ENCODE measurements around the gene IFI27L1.

The IFI27L1 gene

DNA sequence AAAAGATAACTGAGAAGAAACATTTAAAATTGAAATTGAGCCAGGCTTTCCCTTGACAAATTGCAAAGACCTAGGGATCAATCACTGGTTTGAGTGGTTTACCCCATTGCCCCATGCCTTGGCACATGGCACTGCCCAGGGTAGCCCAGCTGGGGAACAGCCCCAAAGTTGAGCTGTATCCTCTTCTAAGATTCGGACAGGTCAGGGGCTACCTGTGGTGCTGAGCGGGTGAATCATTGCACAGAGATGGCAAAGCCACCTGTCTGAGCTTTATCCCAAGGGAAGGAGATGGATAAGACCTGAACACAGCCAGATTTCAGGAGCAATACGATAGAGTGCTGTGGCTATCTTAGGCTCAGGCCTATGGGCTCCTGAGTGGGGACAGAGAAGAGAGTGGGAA, 41.3 kb downstream of the IFI27L1 start:
- TF ChIP-seq, protein P1, sequence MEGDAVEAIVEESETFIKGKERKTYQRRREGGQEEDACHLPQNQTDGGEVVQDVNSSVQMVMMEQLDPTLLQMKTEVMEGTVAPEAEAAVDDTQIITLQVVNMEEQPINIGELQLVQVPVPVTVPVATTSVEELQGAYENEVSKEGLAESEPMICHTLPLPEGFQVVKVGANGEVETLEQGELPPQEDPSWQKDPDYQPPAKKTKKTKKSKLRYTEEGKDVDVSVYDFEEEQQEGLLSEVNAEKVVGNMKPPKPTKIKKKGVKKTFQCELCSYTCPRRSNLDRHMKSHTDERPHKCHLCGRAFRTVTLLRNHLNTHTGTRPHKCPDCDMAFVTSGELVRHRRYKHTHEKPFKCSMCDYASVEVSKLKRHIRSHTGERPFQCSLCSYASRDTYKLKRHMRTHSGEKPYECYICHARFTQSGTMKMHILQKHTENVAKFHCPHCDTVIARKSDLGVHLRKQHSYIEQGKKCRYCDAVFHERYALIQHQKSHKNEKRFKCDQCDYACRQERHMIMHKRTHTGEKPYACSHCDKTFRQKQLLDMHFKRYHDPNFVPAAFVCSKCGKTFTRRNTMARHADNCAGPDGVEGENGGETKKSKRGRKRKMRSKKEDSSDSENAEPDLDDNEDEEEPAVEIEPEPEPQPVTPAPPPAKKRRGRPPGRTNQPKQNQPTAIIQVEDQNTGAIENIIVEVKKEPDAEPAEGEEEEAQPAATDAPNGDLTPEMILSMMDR (IDR thresholded peaks at IDR 0.05; ENCODE audit: low read depth, low read length): no peak
- no peak overlapping the region for H3K4me3 ChIP-seq (ENCODE audit: low read depth, low read length)
- in situ Hi-C loops (cut with HindIII; ENCODE audit: low sequenced_read_pairs): no loop called here
- DNase-seq (ENCODE audit: low read depth, low spot score): no peak

DNA sequence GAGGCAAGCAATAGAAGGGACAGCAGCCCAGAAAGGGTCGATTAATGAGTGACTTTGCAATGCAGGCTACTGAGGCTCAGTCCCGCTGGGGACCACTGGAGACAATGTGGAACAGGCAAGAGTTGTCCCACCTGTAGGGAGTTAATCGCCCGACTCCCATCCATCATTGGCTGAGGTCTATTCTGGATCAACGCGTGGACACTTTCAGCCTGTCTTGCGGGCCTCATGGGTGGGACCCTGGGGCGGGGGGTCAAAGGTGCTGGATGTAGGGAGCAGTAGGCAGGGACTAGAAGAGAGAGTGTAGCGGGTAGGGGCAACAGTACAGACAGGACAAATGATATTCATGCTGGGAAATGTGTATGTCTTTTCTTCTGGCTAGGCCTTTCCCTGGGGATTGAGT, 42.2 kb downstream of the IFI27L1 start:
- DNase-seq (ENCODE audit: low read depth, low spot score): no peak
- TF ChIP-seq, protein P1 (IDR thresholded peaks at IDR 0.05; ENCODE audit: low read depth, low read length): no peak
- no peak overlapping the region for H3K4me3 ChIP-seq (ENCODE audit: low read depth, low read length)
- in situ Hi-C loops (cut with HindIII; ENCODE audit: low sequenced_read_pairs): no loop called here

DNA sequence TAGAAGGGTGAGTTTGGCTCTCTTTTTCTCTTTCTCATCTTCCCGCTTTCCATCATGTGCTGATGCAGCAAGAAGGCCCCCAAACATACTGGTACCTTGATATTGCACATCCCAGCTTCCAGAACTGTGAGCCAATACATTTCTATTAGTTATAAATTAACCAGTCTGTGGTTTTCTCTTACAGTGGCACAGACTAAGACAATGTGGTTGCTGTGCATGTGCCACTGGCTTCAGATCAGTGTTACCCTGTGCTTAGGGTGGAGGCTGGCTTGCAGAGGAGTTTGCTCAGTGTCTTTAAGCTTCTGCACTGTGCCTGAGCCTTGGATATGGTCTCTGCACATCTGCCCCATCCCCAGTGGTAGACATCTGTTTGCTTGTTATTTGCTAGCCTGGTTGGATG, 42.8 kb downstream of the IFI27L1 start:
- in situ Hi-C loops (cut with HindIII; ENCODE audit: low sequenced_read_pairs): no loop called here
- DNase-seq (ENCODE audit: low read depth, low spot score): no peak

DNA sequence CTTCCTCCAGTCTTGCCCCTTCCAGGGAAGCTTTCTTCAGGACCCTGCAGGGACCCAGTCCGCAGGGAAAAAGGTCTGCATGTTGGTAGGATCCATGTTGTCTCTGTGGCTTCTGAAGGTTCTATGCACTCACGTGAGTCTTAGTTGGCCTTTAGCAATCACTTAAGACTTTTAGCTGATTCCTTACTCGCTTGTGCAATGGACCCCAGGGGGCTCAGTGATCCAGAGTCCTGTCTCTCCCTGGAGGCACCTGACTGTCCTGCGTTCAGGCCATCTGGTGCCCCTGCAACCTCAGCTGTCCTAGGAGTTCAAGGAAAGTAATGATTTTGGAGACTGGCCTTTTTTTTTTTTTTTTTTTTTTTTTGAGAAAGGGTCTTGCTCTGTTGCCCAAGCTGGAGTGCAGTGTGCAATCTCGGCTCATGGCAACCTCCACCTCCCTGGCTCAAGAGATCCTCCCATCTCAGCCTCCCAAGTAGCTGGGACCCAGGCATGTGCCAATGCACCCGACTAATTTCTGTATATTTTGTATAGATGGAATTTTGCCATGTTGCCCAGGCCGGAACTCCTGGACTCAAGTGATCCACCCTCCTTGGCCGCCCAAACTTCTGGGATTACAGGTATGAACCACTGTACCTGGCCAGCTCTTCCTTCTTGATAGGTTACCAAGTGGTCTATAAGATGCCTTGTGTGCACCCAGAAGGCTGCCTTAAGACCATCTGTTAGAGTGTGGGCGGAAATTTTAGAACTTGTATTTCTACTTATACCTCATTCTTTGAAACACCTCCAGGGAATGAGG, 43.7 kb downstream of the IFI27L1 start:
- no peak for DNase-seq (ENCODE audit: low read depth, low spot score)
- in situ Hi-C loops (cut with HindIII; ENCODE audit: low sequenced_read_pairs): no loop called here
- H3K4me3 ChIP-seq (ENCODE audit: low read depth, low read length): no peak overlapping the region
- TF ChIP-seq, protein P1 (IDR thresholded peaks at IDR 0.05; ENCODE audit: low read depth, low read length): no peak

More for the DNA sequence above, 42.8 kb downstream of the IFI27L1 start:
- no peak overlapping the region for H3K4me3 ChIP-seq (ENCODE audit: low read depth, low read length)
- TF ChIP-seq, protein P1 (IDR thresholded peaks at IDR 0.05; ENCODE audit: low read depth, low read length): no peak

DNA sequence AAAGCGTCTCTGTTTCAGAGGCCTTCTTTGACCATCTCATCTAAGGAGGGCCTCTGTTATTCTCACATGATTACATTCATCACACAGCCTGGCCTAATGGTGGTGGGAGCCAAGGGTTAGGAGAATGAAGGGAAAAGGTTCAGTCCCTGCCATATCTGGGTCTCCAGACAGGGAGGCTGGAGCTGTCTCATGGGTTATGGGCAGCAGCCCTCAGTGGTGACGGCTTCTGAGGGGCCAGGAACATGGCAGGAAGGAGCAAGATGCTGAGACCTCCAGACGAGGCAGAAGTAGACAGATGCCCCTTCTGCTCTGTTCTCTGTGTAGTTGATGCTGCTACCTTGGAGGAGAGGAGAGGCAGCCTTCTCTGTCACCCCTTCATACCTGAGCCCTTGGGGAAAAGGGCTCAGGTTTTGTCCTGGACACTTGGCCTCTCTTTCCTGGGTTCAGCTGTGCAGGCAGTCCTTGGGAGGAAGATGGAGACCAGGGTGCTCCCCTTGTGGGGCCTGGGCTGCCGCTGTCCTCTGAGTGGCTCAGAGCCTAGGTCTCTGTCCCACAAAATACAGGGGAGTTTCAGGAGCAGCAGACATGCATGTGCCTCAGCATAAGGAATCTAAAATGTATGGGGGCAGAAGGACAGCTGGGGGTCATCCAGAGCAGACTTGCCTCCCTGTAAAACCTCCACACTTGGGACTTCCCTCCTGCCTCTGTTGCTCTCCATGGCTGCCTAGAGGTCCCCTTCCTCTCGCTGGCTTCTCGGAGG, 44.7 kb downstream of the IFI27L1 start:
- in situ Hi-C loops (cut with HindIII; ENCODE audit: low sequenced_read_pairs): no loop called here
- no peak for DNase-seq (ENCODE audit: low read depth, low spot score)
- no peak overlapping the region for H3K4me3 ChIP-seq (ENCODE audit: low read depth, low read length)
- TF ChIP-seq, protein P1 (IDR thresholded peaks at IDR 0.05; ENCODE audit: low read depth, low read length): no peak

DNA sequence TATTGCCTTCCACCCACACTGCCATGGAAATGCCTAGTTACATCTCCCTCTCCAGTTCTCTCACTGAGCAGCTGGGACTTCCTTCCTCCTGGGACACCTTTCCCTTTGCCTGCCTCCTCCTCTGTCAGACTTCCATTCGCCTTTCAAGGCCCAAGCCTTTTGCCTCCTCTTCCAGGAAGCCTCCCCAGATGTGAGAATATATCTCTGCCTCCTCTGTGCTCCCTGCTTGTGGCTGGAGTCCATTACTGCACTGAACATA, 45.2 kb downstream of the IFI27L1 start:
- in situ Hi-C loops (cut with HindIII; ENCODE audit: low sequenced_read_pairs): no loop called here
- H3K4me3 ChIP-seq (ENCODE audit: low read depth, low read length): no peak overlapping the region
- DNase-seq (ENCODE audit: low read depth, low spot score): no peak
- TF ChIP-seq, protein P1 (IDR thresholded peaks at IDR 0.05; ENCODE audit: low read depth, low read length): no peak
